ENCODE results near the gene PADI3. TPM values are rescaled to one million over a fixed set of nuclear protein-coding genes. Genes with fewer than 3 reads are reported as not detected.

Gene PADI3
- total RNA-seq, 1 experiment from 2014 or later, result 2.5 TPM

DNA sequence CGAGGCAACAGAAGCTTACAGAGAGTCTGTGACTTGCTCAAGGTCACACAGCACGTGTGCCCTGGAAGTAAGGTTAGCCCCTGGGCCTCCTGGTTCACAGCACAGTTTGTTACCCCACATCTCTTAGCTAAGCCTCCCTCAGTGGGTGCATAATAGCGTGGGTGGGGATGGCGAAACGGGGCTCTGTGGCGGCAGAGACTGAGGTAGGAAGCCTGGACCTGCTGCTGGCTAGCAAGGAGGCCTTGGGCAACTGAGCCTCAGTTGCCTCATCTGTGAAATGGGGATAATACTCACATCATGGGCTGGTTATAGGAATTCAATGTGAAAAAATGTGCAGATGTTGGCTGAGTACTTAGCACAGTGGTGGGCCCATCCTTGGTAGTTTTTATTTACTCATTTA, 59.7 kb downstream of the PADI3 start:
- H3K9me3 Mint-ChIP-seq, result no peaks in the 10 kb centered on the region; a peak in 1 of 5 replicates
- WGBS (ENCODE audit: extremely low coverage, insufficient read length, low lambda C conversion rate), result no CpG with 5 or more reads among the region's 6 CpGs

More for the DNA sequence above, 59.7 kb downstream of the PADI3 start:
- no peak overlapping the region for H3K4ac ChIP-seq (ENCODE audit: low read depth, low read length)
- no peak overlapping the region for H3K4me2 ChIP-seq (ENCODE audit: insufficient read depth, insufficient read length, low read length)
- H4K8ac ChIP-seq (replicated peaks; ENCODE audit: insufficient read length, low read depth, low read length), result no peak overlapping the region
- H4K20me1 ChIP-seq (ENCODE audit: control insufficient read depth, insufficient read depth, insufficient read length), result no peaks in the 10 kb centered on the region
- H2AFZ ChIP-seq (ENCODE audit: low read length), result no peak overlapping the region
- H3K9me3 ChIP-seq (ENCODE audit: control insufficient read depth, low read depth, low read length), result no peaks in the 10 kb centered on the region
- Mint-ChIP-seq H3K36me3 (ENCODE audit: insufficient read depth in 1 of 3, low read depth in 3 of 3) (no peaks in the 10 kb centered on the region), H3K4me3 (no peak overlapping the region), H3K4me1 (peaks cover 43 to 51% of the 10 kb centered on the region in 2 experiments), H3K27ac (no peak overlapping the region), H3K27me3 (ENCODE audit: low read depth) (no peaks in the 10 kb centered on the region; the same call in 1 of the 2 replicates)
- H3K23ac ChIP-seq (ENCODE audit: insufficient read length, low read depth, low read length), result no peak overlapping the region
- peaks cover 3% of the 10 kb centered on the region; the same call in 1 of the 2 replicates for H3K4me1 ChIP-seq (ENCODE audit: insufficient read depth, low read length)
- H3K18ac ChIP-seq (ENCODE audit: insufficient read length, low read depth, low read length), result no peak overlapping the region
- H3K27ac ChIP-seq (ENCODE audit: insufficient read length, low read depth, low read length), result no peak overlapping the region
- H3K79me1 ChIP-seq (ENCODE audit: insufficient read depth, low read depth, low read length, poor library complexity, severe bottlenecking), result no peaks in the 10 kb centered on the region
- H2AK5ac ChIP-seq (ENCODE audit: insufficient read length, low read length), result no peak overlapping the region
- H2BK120ac ChIP-seq (ENCODE audit: low read depth, low read length, poor library complexity, severe bottlenecking), result no peak overlapping the region
- H3K79me2 ChIP-seq (ENCODE audit: insufficient read depth, low read length), result no peaks in the 10 kb centered on the region
- no peak overlapping the region for H3K56ac ChIP-seq (ENCODE audit: insufficient read length, low read depth, low read length)
- TF ChIP-seq, protein P1, sequence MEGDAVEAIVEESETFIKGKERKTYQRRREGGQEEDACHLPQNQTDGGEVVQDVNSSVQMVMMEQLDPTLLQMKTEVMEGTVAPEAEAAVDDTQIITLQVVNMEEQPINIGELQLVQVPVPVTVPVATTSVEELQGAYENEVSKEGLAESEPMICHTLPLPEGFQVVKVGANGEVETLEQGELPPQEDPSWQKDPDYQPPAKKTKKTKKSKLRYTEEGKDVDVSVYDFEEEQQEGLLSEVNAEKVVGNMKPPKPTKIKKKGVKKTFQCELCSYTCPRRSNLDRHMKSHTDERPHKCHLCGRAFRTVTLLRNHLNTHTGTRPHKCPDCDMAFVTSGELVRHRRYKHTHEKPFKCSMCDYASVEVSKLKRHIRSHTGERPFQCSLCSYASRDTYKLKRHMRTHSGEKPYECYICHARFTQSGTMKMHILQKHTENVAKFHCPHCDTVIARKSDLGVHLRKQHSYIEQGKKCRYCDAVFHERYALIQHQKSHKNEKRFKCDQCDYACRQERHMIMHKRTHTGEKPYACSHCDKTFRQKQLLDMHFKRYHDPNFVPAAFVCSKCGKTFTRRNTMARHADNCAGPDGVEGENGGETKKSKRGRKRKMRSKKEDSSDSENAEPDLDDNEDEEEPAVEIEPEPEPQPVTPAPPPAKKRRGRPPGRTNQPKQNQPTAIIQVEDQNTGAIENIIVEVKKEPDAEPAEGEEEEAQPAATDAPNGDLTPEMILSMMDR (conservative IDR thresholded peaks at IDR 0.05), result no peak
- no peak overlapping the region for H2BK12ac ChIP-seq (ENCODE audit: insufficient read length, low read depth, low read length)
- no peak overlapping the region for H2BK5ac ChIP-seq (ENCODE audit: insufficient read length, low read length)
- H3K23me2 ChIP-seq (ENCODE audit: insufficient read length, low read depth, low read length, poor library complexity, severe bottlenecking), result no peaks in the 10 kb centered on the region
- DNase-seq, result no peak
- H4K5ac ChIP-seq (ENCODE audit: insufficient read length, low read depth, low read length), result no peak overlapping the region
- H3K14ac ChIP-seq (ENCODE audit: insufficient read depth, low read length), result no peak overlapping the region
- no peak overlapping the region for H2BK20ac ChIP-seq (ENCODE audit: low read depth, low read length, poor library complexity, severe bottlenecking)
- no peaks in the 10 kb centered on the region for H3K27me3 ChIP-seq (ENCODE audit: insufficient read depth, low read length)
- no peak overlapping the region for H2BK15ac ChIP-seq (ENCODE audit: low read depth, low read length)
- no peak overlapping the region for H3T11ph ChIP-seq (ENCODE audit: low read length)
- no peak overlapping the region for H4K91ac ChIP-seq (ENCODE audit: insufficient read length, low read depth, low read length)
- H3K9ac ChIP-seq (ENCODE audit: extremely low read depth, insufficient read length, low read length), result no peak overlapping the region

Measured in H9 (cell line).